Measurements from ENCODE around the gene POU2F2.

POU2F2 gene

DNA sequence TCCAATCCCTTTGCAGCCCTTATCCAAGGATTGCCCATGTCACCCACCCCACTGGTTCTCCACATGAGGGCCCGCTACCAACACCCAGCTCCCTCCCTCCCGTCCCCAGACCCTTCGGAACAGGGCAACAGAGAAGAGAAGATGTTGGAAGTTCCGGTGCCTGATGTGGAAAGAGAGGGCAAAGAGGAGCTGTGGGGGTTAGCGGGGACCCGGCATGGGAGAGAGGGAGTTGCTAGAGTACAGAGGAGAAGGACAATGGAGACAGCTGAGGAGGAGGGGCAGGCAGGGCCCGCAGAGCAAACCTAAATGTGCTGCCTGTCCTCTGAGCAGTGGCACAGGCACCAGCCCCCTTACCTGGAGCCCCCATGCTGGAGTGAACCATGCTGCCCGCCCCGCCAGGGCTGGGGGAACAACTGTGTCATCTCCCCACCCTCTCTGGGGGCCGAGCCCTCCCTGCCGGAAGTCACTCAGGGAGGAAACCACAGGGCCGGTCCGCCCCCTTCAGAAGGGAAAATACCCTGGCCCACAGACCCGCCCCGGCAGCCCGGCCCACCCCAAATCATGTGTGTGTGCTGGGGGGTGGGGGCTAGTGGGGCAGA is at the start of gene POU2F2:
POU2F2 (minus strand) TSS at position 417 of the 599 bp plus-strand sequence; CDS start at position 382, 35 bp downstream.
- no peak for DNase-seq

DNA sequence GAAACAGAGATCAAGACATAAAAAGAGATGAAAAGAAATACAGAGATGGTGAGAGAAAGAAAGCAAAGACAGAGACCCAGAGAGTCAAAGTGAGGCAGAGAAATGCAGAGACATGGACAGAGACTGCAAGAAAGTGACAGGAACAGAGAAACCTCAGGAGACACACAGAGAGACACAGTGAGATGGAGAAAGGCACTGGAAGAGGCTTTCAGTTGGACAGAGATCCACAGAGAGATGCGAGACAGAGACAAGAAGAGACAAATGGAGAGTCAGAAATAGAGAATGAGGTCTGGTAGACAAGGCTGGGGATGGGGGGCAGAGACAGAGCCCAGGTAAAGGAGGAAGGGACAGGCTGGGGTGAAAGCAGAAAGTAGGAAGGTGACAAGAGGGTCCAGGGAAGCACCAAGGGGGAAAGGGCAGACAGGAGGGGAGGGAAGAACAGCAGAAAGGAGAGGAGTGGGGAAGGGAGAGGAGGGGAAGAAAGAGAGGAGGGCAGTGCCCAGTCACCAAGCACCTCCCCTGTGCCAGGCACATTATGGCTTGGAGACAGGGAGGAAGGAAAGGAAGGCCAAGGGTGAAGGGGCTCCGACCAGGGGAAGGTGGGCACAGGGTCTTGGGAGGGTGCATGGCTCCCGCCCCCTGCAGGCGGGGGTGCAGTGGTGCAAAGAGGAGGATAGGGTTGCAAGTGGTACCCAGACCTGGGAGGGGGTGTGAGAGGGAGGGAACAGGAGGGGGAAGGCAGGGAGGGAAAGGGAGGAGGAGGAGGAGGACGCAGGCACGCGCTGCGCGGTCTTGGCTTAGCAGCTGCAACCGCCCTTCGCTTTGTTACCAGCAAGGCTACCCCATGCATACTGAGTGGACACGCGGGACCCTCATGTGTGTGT is 46.8 kb upstream of the POU2F2 start:
- DNase-seq = no peak

DNA sequence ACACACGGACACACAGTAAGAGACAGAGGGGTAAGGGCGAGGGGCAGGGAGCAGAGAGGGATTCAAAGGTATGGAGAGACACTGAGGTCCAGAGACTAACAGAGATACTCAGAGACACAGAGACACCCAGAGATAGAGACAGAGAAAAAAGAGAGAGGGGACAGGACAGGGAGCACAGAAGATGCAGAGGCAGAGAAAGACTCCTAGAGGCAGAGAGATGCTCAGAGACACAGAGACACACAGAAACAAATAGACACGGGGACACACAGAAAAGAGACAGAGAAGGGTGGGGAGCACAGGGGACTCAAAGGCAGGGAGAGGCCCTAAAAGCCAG is 45.4 kb upstream of the POU2F2 start:
- no peak for DNase-seq

DNA sequence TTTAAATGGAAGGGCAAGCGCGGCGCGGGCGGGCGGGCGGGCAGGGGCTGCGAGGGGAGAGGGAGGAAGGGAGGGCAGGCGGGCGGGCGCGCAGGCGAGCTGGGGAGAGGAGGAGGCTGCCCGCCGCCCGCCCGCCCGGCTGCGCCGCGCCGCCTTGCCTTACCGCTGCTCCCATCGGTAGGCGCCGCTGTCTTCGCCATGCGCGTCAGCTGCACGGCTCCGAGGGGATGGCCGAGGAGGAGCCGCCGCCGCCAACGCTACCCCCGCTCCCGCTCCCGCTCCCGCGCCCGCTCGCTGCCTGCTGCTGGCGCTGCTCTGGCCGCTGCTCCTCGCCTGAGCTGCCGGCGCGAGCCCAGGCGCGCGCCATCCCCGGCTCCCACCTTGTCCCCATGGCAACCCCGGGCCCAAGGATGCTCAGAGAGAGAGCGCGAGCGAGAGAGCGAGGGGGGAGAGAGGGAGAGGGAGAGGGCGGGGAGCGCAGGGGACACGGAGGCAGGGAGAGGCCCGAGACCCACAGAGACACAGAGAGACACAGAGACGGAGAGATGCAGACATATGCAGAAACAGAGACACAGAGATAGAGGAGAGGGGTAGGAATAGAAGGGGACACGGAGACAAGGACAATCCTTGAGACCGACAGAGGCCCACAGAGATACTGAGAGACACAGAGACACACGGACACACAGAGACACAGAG is 44.9 kb upstream of the POU2F2 start:
- peak; percentile 80 for DNase-seq

DNA sequence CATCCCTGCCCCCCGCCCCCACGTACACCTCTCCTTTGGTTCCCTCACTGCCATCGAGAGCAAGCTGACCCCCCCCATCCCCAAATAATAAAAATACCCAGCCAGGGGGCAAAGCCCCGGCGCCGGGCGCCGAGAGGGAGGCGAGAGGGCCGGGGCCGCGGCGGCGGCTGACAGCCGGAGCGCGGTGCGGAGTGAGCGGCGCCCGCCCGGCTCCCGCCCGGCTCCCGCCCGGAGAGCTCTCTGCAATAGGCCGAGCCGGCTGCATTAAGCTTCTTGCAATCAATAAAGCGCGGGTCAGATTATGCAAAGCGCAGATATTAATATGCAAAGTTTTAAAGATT is 44.4 kb upstream of the POU2F2 start:
- DNase-seq = no peak

DNA sequence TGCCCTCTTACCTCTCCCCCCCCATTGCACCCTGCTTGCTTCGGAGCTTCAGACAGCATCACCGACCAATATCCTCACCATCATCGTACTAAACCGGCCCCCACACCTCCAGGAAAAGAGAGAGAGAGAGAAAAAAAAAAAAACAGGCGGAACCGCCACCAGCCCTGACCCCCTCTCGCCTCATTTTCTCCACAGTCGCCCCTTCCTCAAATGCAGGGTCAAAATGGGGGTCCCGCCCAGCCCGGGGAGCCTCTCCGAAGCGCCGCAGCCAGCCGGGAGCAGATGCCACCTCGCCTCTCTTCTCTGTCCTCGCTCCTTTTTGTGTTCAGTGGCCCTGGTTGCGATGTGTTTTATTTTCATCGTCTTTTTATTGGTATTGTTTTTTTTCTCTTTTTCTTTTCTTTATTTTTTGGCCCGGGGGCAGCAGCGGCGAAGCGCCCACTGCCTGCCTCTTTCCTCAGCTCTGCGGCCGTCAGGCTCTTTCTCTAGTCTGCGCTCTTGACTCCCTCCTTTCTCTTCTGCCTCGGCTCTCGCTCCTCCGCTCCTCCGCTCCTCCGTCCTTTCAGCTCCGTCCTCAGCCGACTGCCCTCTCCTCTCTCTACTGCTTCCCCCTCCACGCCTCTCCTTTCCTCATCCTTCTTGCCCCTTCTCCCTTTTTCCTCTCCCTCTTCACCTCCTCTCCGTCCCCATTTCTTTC is 43.9 kb upstream of the POU2F2 start:
- DNase-seq = no peak

DNA sequence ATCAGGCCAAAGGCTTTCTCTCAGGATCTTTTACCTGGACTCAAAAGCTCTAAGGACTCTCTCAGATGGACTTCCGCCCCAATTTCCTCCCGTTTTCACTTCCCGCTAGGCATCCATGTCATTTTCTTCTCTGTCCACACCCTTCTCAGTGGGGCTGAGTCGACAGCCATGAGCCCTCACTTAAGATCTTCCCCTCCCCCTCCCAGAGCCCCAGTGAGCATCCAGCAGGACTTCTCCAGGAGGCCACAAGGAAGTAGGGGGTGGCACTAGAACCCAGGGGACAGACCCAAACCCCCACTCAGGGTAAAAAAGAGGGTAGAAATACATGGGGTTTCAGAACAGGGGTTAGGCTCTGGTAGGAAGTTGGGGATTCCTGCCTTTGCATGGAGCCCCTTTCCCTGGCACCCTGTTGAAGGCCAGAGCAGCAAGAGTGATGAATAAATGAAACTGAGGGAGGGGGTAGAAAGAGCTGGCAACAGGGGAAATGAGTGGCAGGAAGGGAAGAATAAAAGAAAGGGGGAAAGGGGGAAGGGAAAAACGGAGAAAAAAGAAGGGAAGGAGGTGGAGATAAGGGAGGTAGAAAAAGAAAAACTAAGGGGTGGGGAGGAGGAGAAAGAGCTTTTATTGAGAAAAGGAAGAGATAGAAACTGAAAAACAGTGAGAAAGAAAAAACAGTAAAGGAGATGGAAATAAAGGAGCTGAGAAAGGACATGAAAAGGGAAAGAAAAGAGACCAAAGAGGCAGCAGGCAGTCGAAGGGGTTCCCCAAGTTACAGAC is 42.9 kb upstream of the POU2F2 start:
- no peak for DNase-seq

DNA sequence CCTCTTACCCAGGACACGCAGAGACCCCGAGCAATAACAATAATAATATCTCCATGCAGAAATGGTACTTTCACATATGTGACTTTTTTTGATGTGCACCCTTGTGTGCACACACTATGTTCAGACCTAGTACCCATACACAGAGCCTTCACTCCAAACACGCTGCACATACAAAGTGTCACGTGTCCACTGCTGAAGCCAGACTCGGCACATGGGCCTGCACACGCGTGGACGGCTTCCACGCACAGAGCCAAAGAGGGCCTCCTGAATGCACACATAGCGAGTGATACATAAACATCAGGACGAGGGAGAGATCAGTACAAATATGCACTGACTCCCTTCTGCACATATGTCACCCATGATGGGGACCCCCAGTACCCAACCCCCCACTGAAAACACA is 41.9 kb upstream of the POU2F2 start:
- no peak for DNase-seq

DNA sequence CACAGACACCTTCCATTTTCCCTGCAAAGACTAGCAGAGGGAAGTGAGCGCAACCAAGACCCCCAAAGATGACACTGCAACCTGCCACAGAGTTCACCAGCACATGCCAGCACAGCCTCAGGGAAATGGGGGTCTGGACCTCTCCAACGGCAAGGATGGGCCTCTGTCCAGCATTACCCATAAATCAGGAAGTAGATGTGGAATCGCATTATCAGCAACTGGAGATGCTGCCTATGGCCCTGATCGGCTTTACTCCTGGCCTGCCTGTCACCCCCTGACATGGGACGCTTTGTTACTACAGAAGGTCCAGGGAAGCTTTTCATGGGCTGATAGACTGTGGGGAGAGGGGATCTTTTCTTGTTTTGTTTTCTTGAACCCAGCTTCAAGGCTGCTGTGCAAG is 41.4 kb upstream of the POU2F2 start:
- no peak for DNase-seq

DNA sequence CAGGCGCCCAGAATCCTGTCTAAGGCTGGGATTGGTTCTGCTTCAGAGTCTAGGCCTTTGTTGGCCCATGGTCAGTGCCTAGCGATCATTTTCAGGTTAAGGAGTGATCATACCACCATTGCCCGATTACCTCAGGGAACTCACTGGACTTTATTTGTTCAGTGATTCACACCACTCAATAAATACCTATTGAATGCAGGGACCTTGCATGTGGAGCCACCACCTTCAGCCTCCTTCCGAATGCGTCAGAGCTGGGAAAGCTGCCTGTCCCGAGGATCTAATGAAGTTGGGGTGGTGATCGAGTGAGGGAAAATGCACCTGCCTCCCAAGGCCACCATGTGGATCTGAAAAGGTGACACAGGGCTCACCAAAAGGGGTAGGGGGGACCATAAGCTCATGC is 40.0 kb upstream of the POU2F2 start:
- DNase-seq = no peak

DNA sequence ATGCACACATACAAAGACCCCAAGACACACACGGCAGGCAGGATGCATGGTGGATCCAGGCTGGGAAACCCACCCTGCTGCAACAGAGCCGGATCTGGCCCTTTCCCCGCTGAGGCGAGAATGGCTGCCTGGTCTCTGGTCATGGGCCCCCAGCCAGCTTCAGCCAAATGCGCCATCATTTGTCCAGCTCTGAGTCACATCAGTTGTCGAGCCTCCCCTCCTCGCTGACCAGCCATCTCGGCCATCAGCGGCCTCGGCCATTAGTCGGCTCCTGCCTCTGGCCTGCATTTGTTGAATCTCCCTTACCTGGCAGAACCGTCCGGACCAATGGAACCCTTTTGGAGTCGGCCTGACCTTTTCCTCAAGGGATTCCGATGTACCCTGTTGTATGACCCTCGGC is 38.5 kb upstream of the POU2F2 start:
- no peak for DNase-seq

DNA sequence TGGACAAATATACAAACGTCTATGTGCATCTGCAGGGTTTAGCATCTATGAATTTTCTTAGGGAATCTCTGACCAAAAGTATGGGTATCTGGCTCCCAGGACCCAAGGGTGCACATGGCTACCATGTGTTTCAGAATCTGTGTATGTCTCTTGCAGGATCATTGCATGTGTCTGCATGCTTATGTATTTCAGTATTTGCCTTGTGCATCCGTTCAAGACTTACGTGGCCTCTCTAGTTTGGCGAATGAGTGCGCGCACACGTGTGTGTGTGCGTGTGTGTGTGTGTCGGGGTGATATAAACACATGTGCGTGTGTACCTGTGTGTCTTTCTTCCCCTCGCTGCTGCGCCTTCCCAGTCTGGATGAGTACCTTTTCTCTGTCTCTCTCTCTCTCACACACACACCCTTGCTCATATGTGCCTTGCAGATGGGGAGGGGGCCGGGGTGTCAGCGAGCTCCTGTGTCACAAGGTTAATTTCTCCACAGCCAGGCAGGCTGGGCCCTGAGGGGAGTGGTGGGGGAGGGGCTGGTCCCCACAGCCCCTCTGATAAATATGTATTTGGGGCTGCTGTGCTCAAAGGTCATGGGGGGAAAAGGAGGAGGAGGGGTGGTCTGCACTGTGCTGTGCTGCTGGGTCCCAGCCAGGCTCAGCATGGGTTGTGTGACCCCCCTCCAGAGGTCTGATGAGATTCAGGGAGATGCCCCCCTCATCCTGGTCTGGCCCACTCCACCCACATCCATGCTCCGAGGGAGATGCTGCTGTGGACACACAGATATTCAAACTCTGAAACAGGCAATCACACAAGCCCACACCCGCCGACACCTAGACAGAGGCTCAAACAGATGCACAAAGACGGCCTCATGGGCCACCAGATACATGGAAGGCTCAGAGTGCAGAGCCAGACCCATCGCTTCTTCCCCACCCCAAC is 37.5 kb upstream of the POU2F2 start:
- no peak for DNase-seq

DNA sequence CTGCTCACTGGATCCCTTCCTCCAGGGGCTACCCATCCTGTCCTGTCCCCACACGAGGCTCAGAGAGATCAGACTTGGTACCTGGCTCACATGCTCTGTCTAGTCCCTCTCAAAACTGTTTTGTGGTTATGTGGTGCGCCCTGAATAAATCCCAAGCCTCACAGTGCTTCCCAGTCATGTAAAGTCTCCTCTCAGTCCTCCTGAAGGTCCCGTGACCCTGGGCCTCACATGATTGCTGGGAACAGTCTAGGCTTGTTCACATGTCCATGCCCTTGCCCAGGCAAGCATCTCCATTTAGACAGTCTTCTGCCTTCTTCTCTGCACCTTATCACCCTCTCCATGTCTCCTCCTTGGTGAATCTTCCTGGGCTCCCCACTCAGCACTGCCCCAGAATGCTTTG is 36.0 kb upstream of the POU2F2 start:
- DNase-seq = no peak

DNA sequence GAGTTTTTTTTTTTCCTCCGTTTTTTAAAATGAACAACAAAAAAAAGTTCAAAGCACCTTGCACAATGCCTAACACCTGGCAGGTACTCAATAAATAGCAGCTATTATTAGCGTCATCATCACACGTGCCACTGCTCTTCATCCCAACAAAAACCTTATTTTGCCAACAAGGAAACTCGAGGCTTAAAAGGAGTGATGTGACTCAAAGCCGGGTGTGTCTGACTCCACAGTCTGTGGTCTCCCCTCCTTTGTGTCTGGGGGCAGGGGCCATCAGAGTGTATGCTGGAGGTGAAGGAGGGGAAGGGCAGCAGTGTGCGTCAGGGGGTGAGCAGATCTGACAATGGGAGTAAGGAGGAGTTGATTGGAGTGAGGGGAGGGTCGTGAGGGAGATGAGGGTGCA is 34.1 kb upstream of the POU2F2 start:
- no peak for DNase-seq

DNA sequence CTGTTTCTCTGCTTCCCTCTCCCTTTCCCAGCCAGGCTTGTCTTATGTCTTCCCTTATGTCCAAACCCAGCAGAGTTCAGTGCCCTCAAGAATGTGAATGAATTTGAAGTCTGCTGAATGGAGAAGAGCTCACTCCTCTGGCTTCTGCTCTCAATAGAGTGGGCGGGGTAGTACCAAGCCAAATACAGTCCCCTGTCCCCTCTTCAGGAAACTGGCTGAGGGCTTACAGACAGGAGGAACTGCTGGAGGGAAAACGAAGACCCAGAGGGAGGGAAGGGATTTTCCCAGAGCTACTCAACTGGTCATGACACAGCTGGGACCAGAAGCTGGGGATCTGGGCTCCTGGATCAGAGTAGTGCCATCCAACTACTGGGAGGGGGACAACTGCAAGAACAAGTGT is 32.9 kb upstream of the POU2F2 start:
- no peak for DNase-seq

DNA sequence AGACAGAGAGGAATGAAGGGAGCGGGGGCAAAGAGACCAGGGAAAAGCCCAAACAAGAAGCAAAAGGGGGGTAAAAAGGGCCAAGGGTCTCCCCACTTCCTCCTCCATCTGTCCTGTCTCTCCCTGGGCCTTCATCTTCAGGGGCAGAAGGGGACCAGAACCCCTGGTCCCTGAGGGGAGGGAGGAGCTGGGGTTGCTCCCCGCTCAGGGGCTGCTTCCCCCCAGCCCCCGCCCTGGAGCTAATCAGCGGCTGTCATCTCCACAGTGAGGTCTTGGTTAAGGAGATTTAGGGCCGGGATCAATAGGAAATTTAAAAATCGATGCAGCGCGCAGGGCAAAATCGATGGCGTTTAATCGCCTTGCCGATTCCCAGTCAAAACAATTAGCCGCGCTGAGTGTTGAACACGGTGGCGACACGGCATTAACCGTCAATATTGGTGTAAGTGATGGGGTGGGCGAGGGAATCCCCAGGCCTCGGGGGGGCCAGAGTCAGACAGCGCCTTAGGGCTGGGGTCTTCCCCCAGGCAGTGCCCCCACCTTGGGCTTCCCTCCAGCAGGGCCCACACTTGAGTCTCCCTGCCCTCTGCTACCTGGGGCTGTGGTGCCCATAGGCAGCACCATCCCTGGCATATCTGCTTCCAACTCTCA is 29.5 kb upstream of the POU2F2 start:
- no peak for DNase-seq

DNA sequence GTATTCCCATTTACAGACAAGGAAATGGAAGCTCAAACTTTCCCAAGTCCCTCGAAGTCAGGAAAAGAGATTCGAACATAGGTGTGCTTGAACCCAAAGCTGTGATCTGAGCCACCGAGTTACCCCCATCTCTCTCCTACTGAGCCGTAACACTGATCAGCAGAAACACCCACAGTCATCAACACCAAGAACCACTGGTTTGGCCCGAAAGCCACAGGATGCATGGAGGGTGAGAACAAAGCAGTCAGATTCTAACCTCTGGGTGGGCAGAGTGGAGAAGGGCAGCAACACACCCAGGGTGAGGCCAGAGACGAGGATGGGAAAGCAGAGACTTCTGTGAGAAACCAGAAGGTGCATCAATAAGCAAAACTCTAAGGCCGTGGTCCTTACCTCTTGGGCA is 27.7 kb upstream of the POU2F2 start:
- no peak for DNase-seq

DNA sequence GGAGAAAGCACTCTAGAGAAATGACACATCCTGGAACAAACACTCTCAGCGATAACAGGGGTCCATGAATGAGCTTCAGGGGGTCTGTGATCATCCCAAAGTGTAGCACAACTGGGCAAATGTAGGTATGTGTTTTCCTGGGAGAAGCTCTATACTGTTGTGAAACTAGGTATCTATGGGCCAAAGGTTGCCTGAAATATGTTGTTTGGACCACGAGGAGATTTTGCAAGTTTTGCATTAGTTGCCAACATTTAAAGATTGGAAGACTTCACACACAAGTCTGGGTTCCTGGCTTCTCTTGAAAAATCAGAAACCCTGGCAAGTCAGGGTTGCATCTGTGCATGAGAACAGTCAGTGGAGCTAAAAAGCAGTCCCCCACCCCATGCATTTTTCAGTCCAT is 26.7 kb upstream of the POU2F2 start:
- peak; percentile 6 for DNase-seq

DNA sequence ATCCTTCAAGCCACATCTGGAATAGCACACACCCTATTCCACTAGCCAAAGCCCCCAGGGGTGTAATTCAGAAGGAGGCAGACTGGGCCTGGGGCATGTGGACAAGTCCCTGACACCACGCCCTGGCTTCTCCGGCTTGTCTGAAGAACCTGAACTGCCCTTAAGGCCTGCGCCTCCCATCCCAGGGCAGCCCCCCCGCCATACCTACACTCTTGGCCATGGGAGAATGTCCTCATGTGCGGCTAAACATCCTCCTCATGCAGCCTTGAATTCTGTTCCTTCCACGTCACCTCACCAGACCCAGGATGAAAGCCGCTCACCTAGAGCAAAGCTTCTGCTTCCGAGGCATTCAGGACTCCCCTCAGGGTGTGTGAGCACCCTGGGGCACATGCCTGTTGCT is 24.3 kb upstream of the POU2F2 start:
- DNase-seq = no peak

DNA sequence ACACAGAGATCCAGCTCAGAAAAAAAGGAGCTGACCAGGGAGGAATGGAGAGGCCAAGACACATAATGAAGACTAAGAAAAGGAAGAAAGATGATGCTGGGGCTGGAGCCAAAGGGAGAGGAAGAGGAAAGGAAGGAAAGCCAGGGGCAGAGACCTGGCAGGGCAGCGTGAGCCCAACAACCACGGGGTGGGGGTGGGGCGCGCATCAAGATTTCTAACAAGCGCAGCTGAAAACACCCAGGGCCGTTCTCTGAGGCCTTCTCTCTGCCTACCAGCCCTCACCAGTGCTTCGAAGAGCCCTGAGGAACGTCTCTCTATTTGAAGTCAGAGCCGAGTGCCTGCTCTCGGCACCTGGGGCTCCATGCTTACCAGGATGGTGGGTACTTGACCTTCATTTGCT is 23.6 kb upstream of the POU2F2 start:
- DNase-seq = no peak

Measured in HCEC 1CT (cell line).